HG03571 (cell line): ENCODE data around the gene TNP1.

Source experiments
- ATAC-seq: cut with Tn5 transposase; IDR thresholded peaks from one replicate; pipeline ENCODE4 v1.9.1; 2021; ENCODE audit not compliant: unreplicated experiment

TNP1 gene

GRCh38 chr2:216875862-216876261 lies 16.0 kb upstream of the TNP1 start:
- ATAC-seq = no peak

GRCh38 chr2:216873573-216873972 lies 13.7 kb upstream of the TNP1 start:
- ATAC-seq = no peak

GRCh38 chr2:216872624-216873023 lies 12.8 kb upstream of the TNP1 start:
- no peak for ATAC-seq

- ATAC-seq = no peak
These were observed 12.2 kb upstream of the TNP1 start for GRCh38 chr2:216872040-216872439.

- ATAC-seq = no peak
These were observed 11.6 kb upstream of the TNP1 start for GRCh38 chr2:216871333-216871934.

GRCh38 chr2:216870508-216871332 lies 10.9 kb upstream of the TNP1 start:
- ATAC-seq = no peak

- no peak for ATAC-seq
These were observed 6.7 kb upstream of the TNP1 start for GRCh38 chr2:216866515-216867095.

- ATAC-seq = no peak
These were observed 5.8 kb upstream of the TNP1 start for GRCh38 chr2:216865658-216866057.

GRCh38 chr2:216863946-216864345 lies 4.1 kb upstream of the TNP1 start:
- ATAC-seq = no peak

GRCh38 chr2:216862628-216863398 lies 2.9 kb upstream of the TNP1 start:
- ATAC-seq = no peak

GRCh38 chr2:216860426-216861137 lies 718 bp upstream of the TNP1 start:
- ATAC-seq = no peak

- no peak for ATAC-seq
These were observed 1.6 kb downstream of the TNP1 start for GRCh38 chr2:216858312-216858711.

GRCh38 chr2:216857131-216857550 lies 2.7 kb downstream of the TNP1 start:
- ATAC-seq = no peak

GRCh38 chr2:216856406-216857065 lies 3.3 kb downstream of the TNP1 start:
- ATAC-seq = no peak

- no peak for ATAC-seq
These were observed 4.3 kb downstream of the TNP1 start for GRCh38 chr2:216855605-216856004.

GRCh38 chr2:216855079-216855478 lies 4.8 kb downstream of the TNP1 start:
- no peak for ATAC-seq

- ATAC-seq = no peak
These were observed 8.3 kb downstream of the TNP1 start for GRCh38 chr2:216851486-216852090.

- ATAC-seq = no peak
These were observed 9.1 kb downstream of the TNP1 start for GRCh38 chr2:216850665-216851322.

GRCh38 chr2:216849987-216850386 lies 9.9 kb downstream of the TNP1 start:
- ATAC-seq = no peak
